ENCODE data around the gene PLEKHB1.

DNA sequence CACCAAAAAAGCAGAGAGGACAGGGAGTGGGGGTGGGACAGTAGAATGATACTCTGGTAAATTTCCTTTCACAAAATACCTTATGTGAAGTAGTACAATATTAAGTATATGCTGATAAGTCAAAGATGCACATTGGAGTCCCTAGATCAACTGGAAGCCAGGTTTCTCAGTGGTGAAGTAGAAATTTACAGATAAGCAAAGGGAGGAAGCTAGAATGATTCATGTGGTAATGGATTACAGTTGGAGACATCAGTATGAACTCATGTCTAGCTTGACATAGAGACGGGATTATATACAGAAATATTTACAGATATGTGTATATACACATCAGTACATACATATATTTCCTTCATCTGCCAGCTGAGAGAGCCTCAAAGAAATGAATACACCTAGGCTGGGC, 21.5 kb downstream of the PLEKHB1 start:
- TF ChIP-seq CTCF (IDR thresholded peaks at IDR 0.05; ENCODE audit: poor library complexity, severe bottlenecking) (no peak), TAF1 (IDR thresholded peaks at IDR 0.05; ENCODE audit: low read depth) (no peak), EP300 (conservative IDR thresholded peaks at IDR 0.05; ENCODE audit: poor library complexity, severe bottlenecking) (no peak)
